ENCODE data around the gene CLEC18C. TPM values are rescaled to one million over a fixed set of nuclear protein-coding genes. Genes with fewer than 3 reads are reported as not detected.
"Not testable (repeated sequence)": the region's sequence is repeated elsewhere in the genome, so short reads cannot be mapped to it uniquely, and the experiment has no call there.

CLEC18C gene
- 0.69 TPM for polyA plus RNA-seq
- long read RNA-seq, donor 1: 0 reads
- long read RNA-seq, donor 2: 0 reads
- long read RNA-seq, donor 3: 0 reads
- long read RNA-seq, donor 4: 0 reads
- long read RNA-seq, donor 5: 0 reads
- long read RNA-seq, donor 6: 0 reads
- long read RNA-seq, donor 7: 0 reads
- long read RNA-seq, donor 8: 0 reads
- long read RNA-seq, donor 9: 0 reads
- long read RNA-seq, donor 10: 0 reads
- long read RNA-seq, donor 11: 0 reads

DNA sequence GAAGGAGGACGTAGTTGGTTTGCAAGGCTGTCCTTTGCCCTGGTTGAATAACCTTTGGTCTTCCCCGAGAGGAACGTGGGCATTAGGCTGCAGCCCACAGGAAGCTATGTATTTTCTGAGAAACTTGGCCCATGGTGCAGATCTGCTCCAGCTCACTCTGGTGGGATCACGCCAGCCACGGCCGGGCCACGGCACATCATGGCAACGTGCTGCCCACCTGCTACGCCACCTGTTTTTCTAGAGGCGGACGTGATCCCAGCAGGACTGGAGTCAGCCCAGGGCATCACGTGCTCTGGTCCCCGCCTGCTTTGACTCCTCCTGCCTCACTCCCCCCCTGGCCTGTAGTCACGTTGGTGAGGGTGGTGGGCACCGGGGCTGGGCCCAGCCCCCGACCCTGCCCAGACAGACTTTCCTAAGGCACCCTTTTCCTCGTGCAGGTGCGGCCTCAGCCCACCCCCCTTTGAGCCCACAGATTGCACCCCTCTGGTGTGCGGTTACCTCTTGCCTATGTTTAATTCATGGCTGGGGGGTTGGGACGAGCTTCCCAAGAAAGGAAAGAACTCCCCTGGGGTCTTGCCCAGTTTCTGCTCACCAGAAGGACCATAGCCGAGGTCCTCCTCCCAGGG, at the start of gene CLEC18C:
Gene CLEC18C (plus strand): TSS at position 576 of the 626 bp plus-strand sequence. CDS start 492 bp downstream, outside the sequence.
- H3K4me3 ChIP-seq (ENCODE audit: low read length); H3K9me3 ChIP-seq (ENCODE audit: control insufficient read depth, low read depth, low read length): not testable (repeated sequence)

DNA sequence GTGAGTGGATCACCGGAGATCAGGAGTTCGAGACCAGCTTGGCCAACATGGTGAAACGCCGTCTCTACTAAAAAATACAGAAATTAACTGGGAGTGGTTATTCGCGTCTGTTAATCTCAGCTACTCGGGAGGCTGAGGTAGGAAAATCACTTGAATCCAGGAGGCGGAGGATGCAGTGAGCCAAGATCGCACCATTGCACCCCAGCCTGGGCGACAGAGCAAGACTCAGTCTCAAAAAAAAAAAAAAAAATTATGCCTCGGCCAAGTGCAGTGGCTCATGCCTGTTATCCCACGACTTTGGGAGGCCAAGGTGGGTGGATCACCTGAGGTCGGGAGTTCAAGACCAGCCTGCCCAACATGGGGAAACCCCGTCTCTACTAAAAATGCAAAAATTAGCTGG, 49.8 kb upstream of the CLEC18C start:
- WGBS (ENCODE audit: insufficient coverage, low lambda C conversion rate): no CpG with 5 or more reads among the region's 14 CpGs
- H3K36me3 ChIP-seq (ENCODE audit: control insufficient read depth, insufficient read depth, low read length): peaks cover 39% of the 10 kb centered on the region
- H3K27me3 ChIP-seq (ENCODE audit: control insufficient read depth, insufficient read depth, low read length); H3K4me1 ChIP-seq (ENCODE audit: control insufficient read depth, insufficient read depth, low read length); H3K9me3 ChIP-seq (ENCODE audit: control insufficient read depth, low read depth, low read length); H3K27ac ChIP-seq (ENCODE audit: low read length); H3K4me3 ChIP-seq (ENCODE audit: low read length); DNase-seq: not testable (repeated sequence)

More for the DNA sequence above, at the start of gene CLEC18C:
- H3K4me1 ChIP-seq (ENCODE audit: control insufficient read depth, insufficient read depth, low read length); H3K27me3 ChIP-seq (ENCODE audit: control insufficient read depth, insufficient read depth, low read length); H3K36me3 ChIP-seq (ENCODE audit: control insufficient read depth, insufficient read depth, low read length); DNase-seq; H3K27ac ChIP-seq (ENCODE audit: low read length): not testable (repeated sequence)
- no CpG with 5 or more reads among the region's 21 CpGs for WGBS (ENCODE audit: insufficient coverage, low lambda C conversion rate)

DNA sequence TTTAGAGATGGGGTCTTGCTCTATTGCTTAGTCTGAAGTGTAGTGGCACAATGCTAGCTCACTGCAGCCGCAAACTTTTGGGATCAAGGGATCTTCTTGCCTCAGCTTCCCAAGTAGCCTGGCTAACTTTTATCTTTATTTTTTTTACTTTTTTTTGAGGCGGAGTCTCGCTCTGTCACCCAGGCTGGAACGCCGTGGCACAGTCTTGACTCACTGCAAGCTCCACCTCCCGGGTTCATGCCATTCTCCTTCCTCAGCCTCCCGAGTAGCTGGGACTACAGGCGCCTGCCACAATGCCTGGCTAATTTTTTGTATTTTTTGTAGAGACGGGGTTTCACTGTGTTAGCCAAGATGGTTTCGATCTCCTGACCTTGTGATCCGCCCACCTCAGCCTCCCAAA, 47.4 kb upstream of the CLEC18C start:
- H3K9me3 ChIP-seq (ENCODE audit: control insufficient read depth, low read depth, low read length); H3K4me1 ChIP-seq (ENCODE audit: control insufficient read depth, insufficient read depth, low read length); H3K27me3 ChIP-seq (ENCODE audit: control insufficient read depth, insufficient read depth, low read length); DNase-seq; H3K4me3 ChIP-seq (ENCODE audit: low read length); H3K27ac ChIP-seq (ENCODE audit: low read length): not testable (repeated sequence)
- 90% methylated on average over 2 of the region's 11 CpGs for WGBS (ENCODE audit: insufficient coverage, low lambda C conversion rate)
- H3K36me3 ChIP-seq (ENCODE audit: control insufficient read depth, insufficient read depth, low read length): peaks cover 55% of the 10 kb centered on the region

GRCh38 chr16:70127706-70128105, 45.9 kb upstream of the CLEC18C start:
- H3K4me3 ChIP-seq (ENCODE audit: low read length); H3K27ac ChIP-seq (ENCODE audit: low read length); H3K9me3 ChIP-seq (ENCODE audit: control insufficient read depth, low read depth, low read length); DNase-seq; H3K4me1 ChIP-seq (ENCODE audit: control insufficient read depth, insufficient read depth, low read length); H3K27me3 ChIP-seq (ENCODE audit: control insufficient read depth, insufficient read depth, low read length): not testable (repeated sequence)
- H3K36me3 ChIP-seq (ENCODE audit: control insufficient read depth, insufficient read depth, low read length): peaks cover 56% of the 10 kb centered on the region
- WGBS (ENCODE audit: insufficient coverage, low lambda C conversion rate): no CpG with 5 or more reads among the region's 5 CpGs

- H3K4me1 ChIP-seq (ENCODE audit: control insufficient read depth, insufficient read depth, low read length); H3K4me3 ChIP-seq (ENCODE audit: low read length); H3K9me3 ChIP-seq (ENCODE audit: control insufficient read depth, low read depth, low read length); DNase-seq; H3K27ac ChIP-seq (ENCODE audit: low read length); H3K27me3 ChIP-seq (ENCODE audit: control insufficient read depth, insufficient read depth, low read length): not testable (repeated sequence)
- WGBS (ENCODE audit: insufficient coverage, low lambda C conversion rate): no CpG with 5 or more reads among the region's 10 CpGs
- peaks cover 55% of the 10 kb centered on the region for H3K36me3 ChIP-seq (ENCODE audit: control insufficient read depth, insufficient read depth, low read length)
Measured at GRCh38 chr16:70128844-70129243, 44.7 kb upstream of the CLEC18C start.

GRCh38 chr16:70135796-70136195, 37.8 kb upstream of the CLEC18C start:
- not testable (repeated sequence) for H3K27ac ChIP-seq (ENCODE audit: low read length); H3K4me1 ChIP-seq (ENCODE audit: control insufficient read depth, insufficient read depth, low read length); H3K4me3 ChIP-seq (ENCODE audit: low read length); H3K27me3 ChIP-seq (ENCODE audit: control insufficient read depth, insufficient read depth, low read length); DNase-seq; H3K9me3 ChIP-seq (ENCODE audit: control insufficient read depth, low read depth, low read length)
- WGBS (ENCODE audit: insufficient coverage, low lambda C conversion rate): no CpG with 5 or more reads among the region's 8 CpGs
- peaks cover 43% of the 10 kb centered on the region for H3K36me3 ChIP-seq (ENCODE audit: control insufficient read depth, insufficient read depth, low read length)

- not testable (repeated sequence) for H3K4me3 ChIP-seq (ENCODE audit: low read length); DNase-seq; H3K9me3 ChIP-seq (ENCODE audit: control insufficient read depth, low read depth, low read length); H3K4me1 ChIP-seq (ENCODE audit: control insufficient read depth, insufficient read depth, low read length); H3K27ac ChIP-seq (ENCODE audit: low read length); H3K27me3 ChIP-seq (ENCODE audit: control insufficient read depth, insufficient read depth, low read length)
- WGBS (ENCODE audit: insufficient coverage, low lambda C conversion rate): no CpG with 5 or more reads among the region's 2 CpGs
- H3K36me3 ChIP-seq (ENCODE audit: control insufficient read depth, insufficient read depth, low read length): peaks cover 42% of the 10 kb centered on the region
Measured at GRCh38 chr16:70136595-70136994, 37.0 kb upstream of the CLEC18C start.

DNA sequence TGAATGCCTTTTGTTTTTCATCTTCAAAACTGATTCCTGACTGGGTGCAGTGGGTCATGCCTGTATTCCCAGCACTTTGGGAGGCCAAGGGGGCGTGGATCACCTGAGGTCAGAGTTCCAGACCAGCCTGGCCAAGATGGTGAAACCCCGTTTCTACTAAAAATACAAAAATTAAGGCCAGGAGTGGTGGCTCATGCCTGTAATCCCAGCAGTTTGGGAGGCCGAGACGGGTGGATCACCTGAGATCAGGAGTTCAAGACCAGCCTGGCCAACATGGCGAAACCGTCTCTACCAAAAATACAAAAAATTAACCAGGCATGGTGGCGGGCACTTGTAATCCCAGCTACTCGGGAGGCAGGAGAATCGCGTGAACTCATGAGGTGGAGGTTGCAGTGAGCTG, 30.8 kb upstream of the CLEC18C start:
- H3K9me3 ChIP-seq (ENCODE audit: control insufficient read depth, low read depth, low read length); H3K27me3 ChIP-seq (ENCODE audit: control insufficient read depth, insufficient read depth, low read length); H3K4me1 ChIP-seq (ENCODE audit: control insufficient read depth, insufficient read depth, low read length); H3K4me3 ChIP-seq (ENCODE audit: low read length); H3K27ac ChIP-seq (ENCODE audit: low read length); DNase-seq: not testable (repeated sequence)
- H3K36me3 ChIP-seq (ENCODE audit: control insufficient read depth, insufficient read depth, low read length): peaks cover 28% of the 10 kb centered on the region
- 100% methylated on average over 3 of the region's 10 CpGs for WGBS (ENCODE audit: insufficient coverage, low lambda C conversion rate)

- peaks cover 31% of the 10 kb centered on the region for H3K36me3 ChIP-seq (ENCODE audit: control insufficient read depth, insufficient read depth, low read length)
- no CpG with 5 or more reads among the region's 9 CpGs for WGBS (ENCODE audit: insufficient coverage, low lambda C conversion rate)
- H3K9me3 ChIP-seq (ENCODE audit: control insufficient read depth, low read depth, low read length); H3K27me3 ChIP-seq (ENCODE audit: control insufficient read depth, insufficient read depth, low read length); H3K4me3 ChIP-seq (ENCODE audit: low read length); DNase-seq; H3K4me1 ChIP-seq (ENCODE audit: control insufficient read depth, insufficient read depth, low read length); H3K27ac ChIP-seq (ENCODE audit: low read length): not testable (repeated sequence)
Measured at GRCh38 chr16:70143231-70143895, 30.2 kb upstream of the CLEC18C start.

- not testable (repeated sequence) for H3K4me1 ChIP-seq (ENCODE audit: control insufficient read depth, insufficient read depth, low read length); H3K9me3 ChIP-seq (ENCODE audit: control insufficient read depth, low read depth, low read length); DNase-seq; H3K27me3 ChIP-seq (ENCODE audit: control insufficient read depth, insufficient read depth, low read length); H3K27ac ChIP-seq (ENCODE audit: low read length); H3K4me3 ChIP-seq (ENCODE audit: low read length)
- H3K36me3 ChIP-seq (ENCODE audit: control insufficient read depth, insufficient read depth, low read length): peaks cover 44% of the 10 kb centered on the region
- no CpG with 5 or more reads among the region's 11 CpGs for WGBS (ENCODE audit: insufficient coverage, low lambda C conversion rate)
Measured at GRCh38 chr16:70147853-70148252, 25.7 kb upstream of the CLEC18C start.

All from large intestine (tissue), 12 donors.